ENCODE results near the gene SLC2A11. TPM values are rescaled to one million over a fixed set of nuclear protein-coding genes. Genes with fewer than 3 reads are reported as not detected.

SLC2A11 gene
- total and polyA plus RNA-seq, 2 donors (not counting 1 experiment from before 2014, with no cell fraction given), result 3.9 to 14.9 TPM

DNA sequence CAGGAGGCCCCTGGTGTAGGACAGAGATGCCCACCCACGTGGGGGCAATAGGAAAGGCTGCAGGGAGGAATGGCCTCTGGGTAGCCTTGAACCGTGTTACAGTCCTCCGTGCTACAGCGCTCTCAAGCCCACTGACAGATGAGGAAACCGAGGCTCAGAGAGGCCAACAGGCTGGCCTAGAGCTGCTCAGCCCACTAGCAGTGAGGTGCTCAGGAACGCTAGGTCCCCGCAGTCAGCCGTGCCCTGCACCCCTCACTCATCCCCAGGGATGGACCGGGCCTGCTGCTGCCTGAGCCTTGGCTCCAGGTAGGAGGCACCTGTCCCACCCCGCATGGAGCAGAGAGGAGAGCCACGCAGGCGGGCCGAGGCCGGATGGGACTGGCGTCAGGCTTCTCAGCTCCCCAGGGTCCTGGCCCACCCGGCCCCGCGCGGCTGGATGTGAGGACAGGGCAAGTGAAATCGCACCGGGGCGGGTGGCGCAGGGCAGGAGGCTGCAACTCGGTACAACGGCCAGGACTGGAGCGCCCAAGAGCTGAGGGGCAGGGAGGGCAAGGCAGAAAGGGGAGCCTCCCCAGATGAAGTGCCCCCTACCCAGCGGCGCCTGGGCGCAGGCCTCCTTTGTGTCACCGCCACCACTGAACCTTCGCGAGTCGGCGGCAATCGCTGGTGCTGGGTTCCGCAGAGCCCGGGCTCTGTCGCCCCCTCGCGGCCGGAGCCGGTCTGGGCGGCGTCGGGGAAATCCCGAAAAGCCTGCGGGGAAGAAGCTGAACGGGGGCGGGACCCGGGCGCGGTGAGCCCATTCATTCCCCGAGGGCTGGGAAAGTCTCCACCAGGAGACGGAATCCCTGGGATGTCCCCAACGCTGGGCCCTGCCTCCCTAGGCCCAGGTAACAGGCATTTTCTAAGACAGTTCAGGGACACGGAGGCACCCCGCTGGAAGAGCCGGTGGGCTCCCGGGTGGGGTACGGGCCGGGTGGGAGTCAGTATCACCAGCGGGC lies 8.4 kb upstream of the SLC2A11 start:
- peak overlapping the region; percentile 58 for H3K4me2 ChIP-seq (ENCODE audit: extremely low read depth, insufficient read depth, low read length)
- no peaks in the 10 kb centered on the region for H3K36me3 ChIP-seq (ENCODE audit: control insufficient read depth, insufficient read depth, low read length)
- H3K9me3 ChIP-seq (ENCODE audit: control insufficient read depth, insufficient read depth, low read depth, low read length), result no peaks in the 10 kb centered on the region
- H2AFZ ChIP-seq (ENCODE audit: low read length), result peak overlapping the region; percentile 56
- DNase-seq (ENCODE audit: low read depth in 2 of 2), result peak; percentile 55 to 57
- no peaks in the 10 kb centered on the region for H3K79me2 ChIP-seq (ENCODE audit: control insufficient read depth, insufficient read depth, low read length)
- H3K4me1 ChIP-seq (ENCODE audit: control insufficient read depth, extremely low read depth, insufficient read depth, low read length), result peaks cover 12% of the 10 kb centered on the region
- peak overlapping the region; percentile 1 for H3K9ac ChIP-seq (ENCODE audit: insufficient read depth, low read length)
- TF ChIP-seq EZH2 (IDR thresholded peaks at IDR 0.05; ENCODE audit: low read length, missing control alignments), result no peak
- TF ChIP-seq, protein P1, sequence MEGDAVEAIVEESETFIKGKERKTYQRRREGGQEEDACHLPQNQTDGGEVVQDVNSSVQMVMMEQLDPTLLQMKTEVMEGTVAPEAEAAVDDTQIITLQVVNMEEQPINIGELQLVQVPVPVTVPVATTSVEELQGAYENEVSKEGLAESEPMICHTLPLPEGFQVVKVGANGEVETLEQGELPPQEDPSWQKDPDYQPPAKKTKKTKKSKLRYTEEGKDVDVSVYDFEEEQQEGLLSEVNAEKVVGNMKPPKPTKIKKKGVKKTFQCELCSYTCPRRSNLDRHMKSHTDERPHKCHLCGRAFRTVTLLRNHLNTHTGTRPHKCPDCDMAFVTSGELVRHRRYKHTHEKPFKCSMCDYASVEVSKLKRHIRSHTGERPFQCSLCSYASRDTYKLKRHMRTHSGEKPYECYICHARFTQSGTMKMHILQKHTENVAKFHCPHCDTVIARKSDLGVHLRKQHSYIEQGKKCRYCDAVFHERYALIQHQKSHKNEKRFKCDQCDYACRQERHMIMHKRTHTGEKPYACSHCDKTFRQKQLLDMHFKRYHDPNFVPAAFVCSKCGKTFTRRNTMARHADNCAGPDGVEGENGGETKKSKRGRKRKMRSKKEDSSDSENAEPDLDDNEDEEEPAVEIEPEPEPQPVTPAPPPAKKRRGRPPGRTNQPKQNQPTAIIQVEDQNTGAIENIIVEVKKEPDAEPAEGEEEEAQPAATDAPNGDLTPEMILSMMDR (conservative IDR thresholded peaks at IDR 0.05 in 1 of 2, IDR thresholded peaks at IDR 0.05 in 1 of 2; ENCODE audit: low read depth in 1 of 2, low read length in 2 of 2), result peak; percentile 79 to 92
- no peaks in the 10 kb centered on the region for H3K27me3 ChIP-seq (ENCODE audit: control insufficient read depth, insufficient read depth, low read length)
- H3K27ac ChIP-seq (ENCODE audit: insufficient read depth, low read length), result no peak overlapping the region
- no peak overlapping the region for H3K4me3 ChIP-seq (replicated peaks in 1 of 4; ENCODE audit: control extremely low read depth in 1 of 4, insufficient read depth in 1 of 4, low read depth in 3 of 4, low read length in 4 of 4)
- no peaks in the 10 kb centered on the region for H4K20me1 ChIP-seq (ENCODE audit: control insufficient read depth, extremely low read depth, insufficient read depth, low read length)

DNA sequence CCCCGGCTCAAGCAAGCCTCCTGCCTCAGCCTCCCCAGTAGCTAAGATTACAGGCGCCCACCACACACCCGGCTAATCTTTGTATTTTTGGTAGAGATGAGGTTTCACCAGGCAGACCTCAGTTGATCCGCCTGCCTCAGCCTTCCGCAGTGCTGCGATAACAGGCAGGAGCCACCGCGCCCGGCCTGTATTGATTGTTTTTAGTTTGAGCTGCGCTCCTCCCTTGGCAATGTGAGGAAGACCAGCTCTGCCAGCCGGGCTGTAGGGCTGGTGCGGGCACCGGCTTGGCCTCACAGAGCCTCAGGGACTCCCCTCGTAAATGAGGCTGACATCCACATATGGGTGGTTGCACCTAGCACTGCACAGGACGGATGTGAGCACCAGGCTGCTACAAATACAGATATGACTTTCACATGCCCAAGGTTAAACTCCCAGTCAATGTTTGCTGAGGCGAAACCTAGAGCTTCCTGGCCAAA lies 7.5 kb upstream of the SLC2A11 start:
- H3K9ac ChIP-seq (ENCODE audit: insufficient read depth, low read length), result no peak overlapping the region
- no peaks in the 10 kb centered on the region for H4K20me1 ChIP-seq (ENCODE audit: control insufficient read depth, extremely low read depth, insufficient read depth, low read length)
- no peak overlapping the region for H3K4me3 ChIP-seq (replicated peaks in 1 of 4; ENCODE audit: control extremely low read depth in 1 of 4, insufficient read depth in 1 of 4, low read depth in 3 of 4, low read length in 4 of 4)
- no peak overlapping the region for H3K4me2 ChIP-seq (ENCODE audit: extremely low read depth, insufficient read depth, low read length)
- no peak overlapping the region for H2AFZ ChIP-seq (ENCODE audit: low read length)
- no peak overlapping the region for H3K27ac ChIP-seq (ENCODE audit: insufficient read depth, low read length)
- H3K9me3 ChIP-seq (ENCODE audit: control insufficient read depth, insufficient read depth, low read depth, low read length), result no peaks in the 10 kb centered on the region
- H3K79me2 ChIP-seq (ENCODE audit: control insufficient read depth, insufficient read depth, low read length), result no peaks in the 10 kb centered on the region
- no peaks in the 10 kb centered on the region for H3K36me3 ChIP-seq (ENCODE audit: control insufficient read depth, insufficient read depth, low read length)
- H3K27me3 ChIP-seq (ENCODE audit: control insufficient read depth, insufficient read depth, low read length), result no peaks in the 10 kb centered on the region
- DNase-seq (ENCODE audit: low read depth in 2 of 2), result no peak
- H3K4me1 ChIP-seq (ENCODE audit: control insufficient read depth, extremely low read depth, insufficient read depth, low read length), result peaks cover 12% of the 10 kb centered on the region
- TF ChIP-seq, protein P1 (conservative IDR thresholded peaks at IDR 0.05 in 1 of 2, IDR thresholded peaks at IDR 0.05 in 1 of 2; ENCODE audit: low read depth in 1 of 2, low read length in 2 of 2), result no peak
- no peak for TF ChIP-seq EZH2 (IDR thresholded peaks at IDR 0.05; ENCODE audit: low read length, missing control alignments)
